ENCODE measurements around the gene LMO1. TPM values are rescaled to one million over a fixed set of nuclear protein-coding genes. Genes with fewer than 3 reads are reported as not detected.

Gene LMO1
- total and polyA plus RNA-seq, 10 of the 15 experiments (the other 5 are each of a cell fraction or from before 2014, with no cell fraction given), result not detected

- H2AFZ ChIP-seq (ENCODE audit: control insufficient read depth, low read depth, low read length), result no peak overlapping the region
- no peak overlapping the region for H3K27ac ChIP-seq (ENCODE audit: control insufficient read depth, insufficient read depth)
- no peaks in the 10 kb centered on the region for H3K36me3 ChIP-seq (ENCODE audit: control insufficient read depth in 2 of 2, insufficient read depth in 2 of 2, low read length in 1 of 2)
- CTCF ChIA-PET, result interaction anchor here (0.9 kb wide), 1 partner anchor 279 kb away, joined by 3 read pairs; no protein-coding TSS in a partner anchor
- WGBS (ENCODE audit: insufficient coverage, insufficient replicate concordance, low lambda C conversion rate, missing lambda C conversion rate), result 55% methylated on average over 12 of the region's 13 CpGs
- no peak overlapping the region for H3K9ac ChIP-seq (ENCODE audit: control insufficient read depth, insufficient read depth, low read length)
- no peaks in the 10 kb centered on the region for H3K9me3 ChIP-seq (replicated peaks; ENCODE audit: control insufficient read depth, insufficient read depth, low read length)
- ATAC-seq (no peak), FAIRE-seq (no peak), DNase-seq (ENCODE audit: low read depth, low spot score) (no peak)
- H4K20me1 ChIP-seq (ENCODE audit: control insufficient read depth, insufficient read depth), result no peaks in the 10 kb centered on the region; the same call in 1 of the 2 replicates
- H3K27me3 ChIP-seq (replicated peaks in 1 of 2; ENCODE audit: control insufficient read depth in 2 of 2, insufficient read depth in 2 of 2, low read length in 1 of 2), result peaks cover 0 to 1% of the 10 kb centered on the region in 2 experiments; a peak in 2 of 4 replicates
- no peak overlapping the region for H3K4me2 ChIP-seq (ENCODE audit: control insufficient read depth, insufficient read depth)
- no peak overlapping the region for H3K4me3 ChIP-seq
- SMC1A ChIA-PET (ENCODE audit: uncharacterized antibody, unreplicated experiment), result interaction anchor here (1.1 kb wide), 1 partner anchor 252 kb away, joined by 3 read pairs; no protein-coding TSS in a partner anchor
- RAD21 ChIA-PET (ENCODE audit: unreplicated experiment), result interaction anchor here (1.4 kb wide), 1 partner anchor 278 kb away, joined by 3 read pairs; no protein-coding TSS in a partner anchor
- H3K4me1 ChIP-seq (ENCODE audit: control insufficient read depth, insufficient read depth, low read length), result no peaks in the 10 kb centered on the region
- BruUV-seq (replicated peaks), result no TSS peak
- no peaks in the 10 kb centered on the region for H3K79me2 ChIP-seq (ENCODE audit: control insufficient read depth, insufficient read depth, low read length)
- intact Hi-C loops (cut with micrococcal nuclease; ENCODE audit: unreplicated experiment) (no loop called here), in situ Hi-C loops (cut with MboI) (no loop called here)
- POLR2A ChIA-PET, result interaction anchor here (0.5 kb wide), 1 partner anchor 35 kb away, joined by 3 read pairs; no protein-coding TSS in a partner anchor
- TF ChIP-seq CBX3 (IDR thresholded peaks at IDR 0.05; ENCODE audit: borderline replicate concordance, low read depth), result no peak
- no peak for TF ChIP-seq CEBPB (IDR thresholded peaks at IDR 0.05; ENCODE audit: borderline replicate concordance in 1 of 2, low read depth in 2 of 2, low read length in 2 of 2)
- no peak for TF ChIP-seq E4F1 (IDR thresholded peaks at IDR 0.05; ENCODE audit: borderline replicate concordance, partially characterized antibody)
- TF ChIP-seq, protein P1, sequence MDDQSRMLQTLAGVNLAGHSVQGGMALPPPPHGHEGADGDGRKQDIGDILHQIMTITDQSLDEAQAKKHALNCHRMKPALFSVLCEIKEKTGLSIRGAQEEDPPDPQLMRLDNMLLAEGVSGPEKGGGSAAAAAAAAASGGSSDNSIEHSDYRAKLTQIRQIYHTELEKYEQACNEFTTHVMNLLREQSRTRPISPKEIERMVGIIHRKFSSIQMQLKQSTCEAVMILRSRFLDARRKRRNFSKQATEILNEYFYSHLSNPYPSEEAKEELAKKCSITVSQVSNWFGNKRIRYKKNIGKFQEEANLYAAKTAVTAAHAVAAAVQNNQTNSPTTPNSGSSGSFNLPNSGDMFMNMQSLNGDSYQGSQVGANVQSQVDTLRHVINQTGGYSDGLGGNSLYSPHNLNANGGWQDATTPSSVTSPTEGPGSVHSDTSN (IDR thresholded peaks at IDR 0.05; ENCODE audit: insufficient replicate concordance, low read depth, low read length), result no peak
- no peak for TF ChIP-seq HSF1 (IDR thresholded peaks at IDR 0.05; ENCODE audit: low read depth, low read length)
- no peak for TF ChIP-seq ASH2L (IDR thresholded peaks at IDR 0.05; ENCODE audit: borderline replicate concordance, low read depth)
- TF ChIP-seq EGR1 (IDR thresholded peaks at IDR 0.05; ENCODE audit: borderline replicate concordance in 1 of 2, low read depth in 2 of 2, low read length in 2 of 2), result no peak
- TF ChIP-seq CUX1 (IDR thresholded peaks at IDR 0.05; ENCODE audit: insufficient replicate concordance, low read depth, low read length), result no peak
Observed at GRCh38 chr11:8288824-8289491, 25.3 kb upstream of the LMO1 start.

All from GM12878 (cell line).